Body of pancreas (tissue), 4 donors: ENCODE measurements around the gene CCDC60. TPM values are rescaled to one million over a fixed set of nuclear protein-coding genes. Genes with fewer than 3 reads are reported as not detected.

Experiments
- ATAC-seq: fragments of 150-250 bp; one replicate; pipeline ENCODE4 v1.9.1; 2016
- DNase-seq, 4 donors: peaks; one replicate each; pipeline ENCODE4 v3.0.0-alpha.2; 2019
- H3K27ac ChIP-seq, 4 donors: fragments of 200-600 bp; sonication (generic); 1 replicate in 3 of 4; 2 replicates in 1 of 4; pipeline versions ENCODE4 v1.5.1 to v1.6.1; 2016 to 2019; ENCODE audit warnings: mild to moderate bottlenecking in 1 of 4, mixed read lengths in 1 of 4, moderate library complexity in 1 of 4
- H3K27me3 ChIP-seq, 2 donors: fragments of 200-600 bp; sonication (generic); one replicate each; pipeline ENCODE4 v1.6.0; 2016; ENCODE audit warnings: mild to moderate bottlenecking in 1 of 2
- H3K36me3 ChIP-seq, 2 donors: fragments of 200-600 bp; sonication (generic); replicated peaks in 1 of 2; 2 replicates each; pipeline ENCODE4 v1.5.1; 2016; ENCODE audit warnings: low read depth in 2 of 2; ENCODE audit not compliant: insufficient read depth in 1 of 2
- H3K4me1 ChIP-seq: fragments of 200-600 bp; sonication (generic); one replicate; pipeline ENCODE4 v1.6.0; 2016
- H3K4me3 ChIP-seq, 2 donors: fragments of 200-600 bp; sonication (generic); 1 replicate in 1 of 2; 2 replicates in 1 of 2; pipeline ENCODE4 v1.5.1; 2016 to 2019
- H3K9me3 ChIP-seq, 3 donors: fragments of 200-600 bp; sonication (generic); 1 replicate in 2 of 3; 2 replicates in 1 of 3; pipeline ENCODE4 v1.5.1; 2016
- CTCF ChIP-seq, 7 experiments: fragments of 450-650 bp in 4 of 7; fragments of 200-600 bp in 3 of 7; sonication (generic) in 3 of 7; IDR thresholded peaks; one replicate each; pipeline ENCODE4 v1.5.1; 2016 to 2019; ENCODE audit warnings: antibody characterized with exemption in 7 of 7
- POLR2A ChIP-seq, 3 donors: fragments of 450-650 bp; IDR thresholded peaks; one replicate each; pipeline ENCODE4 v1.6.1; 2016; ENCODE audit warnings: antibody characterized with exemption in 3 of 3, mild to moderate bottlenecking in 2 of 3
- WGBS, 2 donors: methylation state at CpG; one replicate each; pipeline ENCODE4 v1.1.5; 2017; 5-methylcytosine and 5-hydroxymethylcytosine counted together
- intact Hi-C: fragments of 100-400 bp; cut with DNase I; formaldehyde crosslinking; loops from one replicate; pipeline ENCODE4 v1.15.1; 2023
- total RNA-seq, 2 donors: library from RNA; depleted of rRNA; stranded (reverse); fragments of >200 nt; gene quantifications; one replicate each; pipeline ENCODE4 v1.1.0, GENCODE V29; 2016

CCDC60 gene
- total RNA-seq, 2 donors from 2014 or later, result not detected

GRCh38 chr12:119556854-119557253 lies 222.3 kb downstream of the CCDC60 start:
- WGBS, 2 donors, result 26 to 32% methylated on average over 1 of the region's 1 CpG
- H3K27ac ChIP-seq, result no peak overlapping the region
- H3K4me1 ChIP-seq, result no peaks in the 10 kb centered on the region
- DNase-seq (peak in 1 of 4 donors; percentile 3), ATAC-seq (no peak)
- H3K4me3 ChIP-seq, result no peak overlapping the region
- TF ChIP-seq CTCF (IDR thresholded peaks at IDR 0.05) (no peak), POLR2A (IDR thresholded peaks at IDR 0.05) (no peak)
- no peaks in the 10 kb centered on the region for H3K36me3 ChIP-seq
- no peaks in the 10 kb centered on the region for H3K9me3 ChIP-seq
- intact Hi-C loops, result no loop called here
- H3K27me3 ChIP-seq, result no peaks in the 10 kb centered on the region

GRCh38 chr12:119565404-119565803 lies 230.9 kb downstream of the CCDC60 start:
- intact Hi-C loops, result no loop called here
- Histone ChIP-seq H3K36me3 (no peaks in the 10 kb centered on the region), H3K27me3 (no peaks in the 10 kb centered on the region), H3K4me1 (no peaks in the 10 kb centered on the region), H3K4me3 (no peak overlapping the region), H3K9me3 (no peaks in the 10 kb centered on the region), H3K27ac (no peak overlapping the region)
- WGBS, 2 donors, result 88% methylated on average over 3 of the region's 3 CpGs
- no peak for ATAC-seq
- TF ChIP-seq POLR2A (IDR thresholded peaks at IDR 0.05), result no peak
- TF ChIP-seq CTCF (IDR thresholded peaks at IDR 0.05), result no peak
- DNase-seq, result no peak

GRCh38 chr12:119570771-119571170 lies 236.2 kb downstream of the CCDC60 start:
- intact Hi-C loops, result no loop called here
- H3K4me3 ChIP-seq, result no peak overlapping the region
- ATAC-seq (no peak), DNase-seq (no peak)
- WGBS, 2 donors, result 58 to 64% methylated on average over 6 of the region's 6 CpGs
- H3K9me3 ChIP-seq, result no peaks in the 10 kb centered on the region
- no peaks in the 10 kb centered on the region for H3K36me3 ChIP-seq
- TF ChIP-seq POLR2A (IDR thresholded peaks at IDR 0.05), result no peak
- no peak for TF ChIP-seq CTCF (IDR thresholded peaks at IDR 0.05)
- H3K27ac ChIP-seq, result no peak overlapping the region
- no peaks in the 10 kb centered on the region for H3K27me3 ChIP-seq
- H3K4me1 ChIP-seq, result no peaks in the 10 kb centered on the region

DNA sequence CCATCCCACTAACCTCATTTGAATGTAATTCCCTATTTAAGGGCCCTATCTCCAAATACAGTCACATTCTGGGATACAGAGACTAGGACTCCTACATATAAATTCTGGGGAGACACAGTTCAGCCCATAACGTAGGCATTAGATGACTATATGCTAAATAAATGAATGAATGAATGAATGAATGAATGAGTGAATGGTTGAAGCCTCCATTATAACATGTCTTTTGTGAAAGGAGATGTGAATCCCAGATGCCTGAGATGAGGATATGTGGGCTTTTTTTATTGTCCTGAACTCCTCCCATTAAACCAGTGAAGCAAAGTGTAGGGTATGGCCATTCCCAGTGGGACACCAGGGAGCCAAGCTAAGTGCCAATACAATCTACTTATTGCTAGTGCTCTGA lies 238.6 kb downstream of the CCDC60 start:
- Histone ChIP-seq H3K9me3 (no peaks in the 10 kb centered on the region), H3K27me3 (no peaks in the 10 kb centered on the region), H3K36me3 (no peaks in the 10 kb centered on the region), H3K27ac (no peak overlapping the region), H3K4me1 (no peaks in the 10 kb centered on the region), H3K4me3 (no peak overlapping the region)
- no peak for DNase-seq
- 65 to 77% methylated on average over 1 of the region's 1 CpG for WGBS, 2 donors
- ATAC-seq, result no peak
- TF ChIP-seq CTCF (IDR thresholded peaks at IDR 0.05), result no peak
- TF ChIP-seq POLR2A (IDR thresholded peaks at IDR 0.05), result no peak
- intact Hi-C loops, result no loop called here

GRCh38 chr12:119574255-119574654 lies 239.7 kb downstream of the CCDC60 start:
- Histone ChIP-seq H3K4me1 (no peaks in the 10 kb centered on the region), H3K36me3 (no peaks in the 10 kb centered on the region), H3K27me3 (no peaks in the 10 kb centered on the region), H3K27ac (no peak overlapping the region), H3K4me3 (no peak overlapping the region), H3K9me3 (no peaks in the 10 kb centered on the region)
- no peak for TF ChIP-seq POLR2A (IDR thresholded peaks at IDR 0.05)
- no peak for TF ChIP-seq CTCF (IDR thresholded peaks at IDR 0.05)
- DNase-seq (no peak), ATAC-seq (no peak)
- WGBS, 2 donors, result 63 to 76% methylated on average over 1 of the region's 1 CpG
- intact Hi-C loops, result no loop called here
